SK-N-MC (cell line): Measurements from ENCODE around the gene NCAPG2.

ENCODE experiments used
- DNase-seq: peaks from one replicate; pipeline ENCODE4 v3.0.0-alpha.2; 2011; ENCODE audit warnings: low read depth, low spot score
- H3K27ac ChIP-seq: fragments of 200-600 bp; sonication (generic); 2 replicates; pipeline ENCODE4 v1.5.1; 2016; ENCODE audit warnings: mixed run types
- H3K36me3 ChIP-seq: fragments of 200-600 bp; sonication (generic); 2 replicates; pipeline ENCODE4 v1.6.1; 2017; ENCODE audit warnings: antibody characterized with exemption, low read length, mixed read lengths; ENCODE audit not compliant: insufficient read depth
- H3K4me3 ChIP-seq: fragments of 200-600 bp; sonication (generic); 2 replicates; pipeline ENCODE4 v1.5.1; 2016
- H3K9ac ChIP-seq: fragments of 200-600 bp; sonication (generic); 2 replicates; pipeline ENCODE4 v1.8.0; 2017; ENCODE audit warnings: mixed run types, mixed read lengths; ENCODE audit not compliant: insufficient read length
- H3K9me3 ChIP-seq: fragments of 200-600 bp; sonication (generic); 2 replicates; pipeline ENCODE4 v1.6.1; 2017; ENCODE audit warnings: low read depth, mild to moderate bottlenecking, antibody characterized with exemption, low read length, moderate library complexity, mixed read lengths
- EZH2 ChIP-seq: fragments of 200-600 bp; sonication (generic); IDR thresholded peaks from one replicate; pipeline ENCODE4 v1.6.1; 2017; ENCODE audit warnings: antibody characterized with exemption
- FOXP2 ChIP-seq: optimal IDR thresholded peaks from 2 replicates; pipeline ENCODE3; 2011; ENCODE audit warnings: mild to moderate bottlenecking, moderate library complexity; ENCODE audit not compliant: insufficient read depth; ENCODE audit errors: extremely low read length, control extremely low read depth
- POLR2AphosphoS5 ChIP-seq: IDR thresholded peaks from 2 replicates; pipeline ENCODE4 v1.6.1; 2012; ENCODE audit warnings: mild to moderate bottlenecking, low read depth, low read length, borderline replicate concordance

The NCAPG2 gene

DNA sequence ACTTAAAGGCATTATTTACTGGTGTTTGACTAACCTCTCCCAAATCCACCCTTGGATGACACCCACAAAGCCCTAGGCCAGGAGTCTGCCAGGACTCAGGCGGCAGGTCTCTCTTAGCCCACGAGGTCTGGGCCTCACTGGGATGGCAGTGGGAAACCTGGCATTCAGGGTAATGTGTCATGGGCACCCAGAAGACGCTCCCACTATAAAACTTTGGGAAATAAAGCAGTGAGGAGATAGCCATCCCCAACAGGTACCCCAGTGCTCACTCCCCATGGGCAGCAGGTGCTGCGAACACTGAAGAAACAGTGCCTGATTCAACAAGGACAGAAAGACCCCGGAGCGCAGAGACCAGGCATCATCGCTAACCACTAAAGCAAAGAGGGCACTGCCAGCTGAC, 102.6 kb downstream of the NCAPG2 start:
- no peaks in the 10 kb centered on the region; the same call in 1 of the 2 replicates for H3K36me3 ChIP-seq
- TF ChIP-seq EZH2 (no peak), POLR2AphosphoS5 (no peak), FOXP2 (no peak)
- no peak for DNase-seq

GRCh38 chr7:158601090-158601489, 103.5 kb downstream of the NCAPG2 start:
- no peak overlapping the region for H3K9ac ChIP-seq
- no peak for DNase-seq
- H3K36me3 ChIP-seq, result no peaks in the 10 kb centered on the region
- H3K9me3 ChIP-seq, result no peaks in the 10 kb centered on the region
- H3K27ac ChIP-seq, result no peak overlapping the region
- TF ChIP-seq FOXP2 (no peak), EZH2 (no peak), POLR2AphosphoS5 (no peak)
- H3K4me3 ChIP-seq, result no peak overlapping the region

More for the DNA sequence above, 102.6 kb downstream of the NCAPG2 start:
- Histone ChIP-seq H3K9me3 (no peaks in the 10 kb centered on the region), H3K27ac (no peak overlapping the region), H3K9ac (no peak overlapping the region), H3K4me3 (no peak overlapping the region)

DNA sequence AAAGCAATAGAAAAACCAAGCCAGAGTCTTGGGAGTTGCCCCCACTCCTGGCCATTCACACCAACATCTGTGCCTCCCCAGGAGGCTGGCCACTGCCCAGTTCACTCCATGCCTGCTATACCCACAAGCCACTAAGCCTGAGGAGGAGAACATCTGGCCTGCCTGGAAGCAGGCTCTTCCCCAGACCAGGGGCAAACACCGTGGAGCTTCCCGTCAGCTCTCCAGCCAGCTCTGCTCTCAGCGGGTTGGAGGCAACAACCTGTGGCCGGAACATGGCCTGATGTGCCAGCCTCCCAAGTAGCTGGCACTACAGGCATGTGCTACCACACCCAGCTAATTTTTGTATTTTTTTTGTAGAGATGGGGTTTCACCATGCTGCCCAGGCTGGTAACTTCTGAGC, 107.9 kb downstream of the NCAPG2 start:
- DNase-seq, result no peak
- TF ChIP-seq EZH2 (no peak), POLR2AphosphoS5 (no peak), FOXP2 (no peak)
- no peaks in the 10 kb centered on the region for H3K9me3 ChIP-seq
- no peaks in the 10 kb centered on the region for H3K36me3 ChIP-seq
- no peak overlapping the region for H3K27ac ChIP-seq
- H3K9ac ChIP-seq, result no peak overlapping the region
- H3K4me3 ChIP-seq, result no peak overlapping the region

- Histone ChIP-seq H3K9me3 (no peaks in the 10 kb centered on the region), H3K36me3 (no peaks in the 10 kb centered on the region), H3K9ac (no peak overlapping the region), H3K27ac (no peak overlapping the region), H3K4me3 (no peak overlapping the region)
- no peak for TF ChIP-seq FOXP2
- no peak for TF ChIP-seq POLR2AphosphoS5
- TF ChIP-seq EZH2, result no peak
- DNase-seq, result no peak
Measured at GRCh38 chr7:158596309-158596708, 108.3 kb downstream of the NCAPG2 start.

DNA sequence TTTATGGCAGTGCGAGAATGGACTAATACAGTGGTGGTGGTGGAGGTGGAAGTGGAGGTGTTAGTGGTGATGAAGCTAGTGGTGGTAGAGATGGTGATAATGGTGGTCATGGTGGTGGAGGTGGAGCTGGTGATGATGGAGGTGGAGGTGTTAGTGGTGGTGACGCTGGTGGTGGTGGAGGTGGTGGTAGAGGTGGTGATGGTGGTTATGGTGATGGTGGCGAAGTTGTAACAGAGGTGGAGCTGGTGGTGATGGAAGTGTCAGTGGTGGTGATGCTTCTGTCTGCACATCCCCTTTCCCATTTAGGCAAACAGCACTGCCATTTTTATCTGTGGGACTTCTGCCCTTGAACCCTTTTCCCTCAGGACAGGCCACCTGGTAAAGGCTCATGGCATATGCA, 109.5 kb downstream of the NCAPG2 start:
- no peak overlapping the region for H3K9ac ChIP-seq
- H3K27ac ChIP-seq, result no peak overlapping the region
- DNase-seq, result no peak
- H3K9me3 ChIP-seq, result no peaks in the 10 kb centered on the region
- H3K36me3 ChIP-seq, result no peaks in the 10 kb centered on the region
- no peak overlapping the region for H3K4me3 ChIP-seq
- TF ChIP-seq EZH2 (no peak), POLR2AphosphoS5 (no peak), FOXP2 (no peak)

DNA sequence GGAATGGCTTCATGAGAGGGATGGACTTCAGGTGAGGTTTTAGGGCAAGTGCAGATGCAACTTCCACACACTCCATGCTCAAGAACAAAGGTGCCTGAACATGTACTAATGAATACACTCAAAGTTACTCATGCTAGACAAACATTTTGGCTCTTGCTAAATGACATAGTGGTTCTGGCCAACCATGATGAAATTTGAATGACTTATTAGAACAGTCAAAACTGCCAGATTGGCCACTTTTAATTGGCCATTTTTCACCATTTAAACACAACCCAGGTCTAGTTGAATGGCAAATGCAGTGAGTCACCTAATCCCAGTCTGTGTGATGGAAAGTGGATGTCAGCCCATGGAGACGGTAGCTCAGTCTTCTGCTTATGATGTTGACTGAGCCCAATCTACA, 112.1 kb downstream of the NCAPG2 start:
- H3K9me3 ChIP-seq, result no peaks in the 10 kb centered on the region
- no peak overlapping the region for H3K9ac ChIP-seq
- no peak overlapping the region for H3K27ac ChIP-seq
- H3K36me3 ChIP-seq, result no peaks in the 10 kb centered on the region
- H3K4me3 ChIP-seq, result no peak overlapping the region
- no peak for DNase-seq
- TF ChIP-seq EZH2 (no peak), FOXP2 (no peak), POLR2AphosphoS5 (no peak)

- no peak overlapping the region for H3K27ac ChIP-seq
- H3K9me3 ChIP-seq, result no peaks in the 10 kb centered on the region
- no peak overlapping the region for H3K4me3 ChIP-seq
- TF ChIP-seq FOXP2 (no peak), POLR2AphosphoS5 (no peak), EZH2 (no peak)
- no peak overlapping the region for H3K9ac ChIP-seq
- no peak for DNase-seq
- no peaks in the 10 kb centered on the region for H3K36me3 ChIP-seq
Measured at GRCh38 chr7:158591944-158592343, 112.7 kb downstream of the NCAPG2 start.

DNA sequence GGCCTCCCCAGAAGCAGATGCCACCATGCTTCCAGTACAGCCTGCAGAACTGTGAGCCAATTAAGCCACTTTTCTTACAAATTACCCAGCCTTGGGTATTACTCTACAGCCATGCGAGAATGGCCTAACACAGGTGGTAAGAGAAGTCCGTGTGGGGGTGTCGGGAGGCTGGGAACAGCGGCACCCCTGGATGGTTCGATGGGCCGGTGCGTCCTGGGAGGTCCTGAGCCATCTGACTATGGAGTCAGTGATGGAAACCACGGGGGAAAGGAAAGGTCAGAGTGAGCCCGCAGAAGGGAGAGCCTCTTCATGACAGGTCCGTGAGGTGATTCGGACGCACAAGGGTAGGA, 114.4 kb downstream of the NCAPG2 start:
- no peak for TF ChIP-seq POLR2AphosphoS5
- no peak for TF ChIP-seq EZH2
- no peak for TF ChIP-seq FOXP2
- no peaks in the 10 kb centered on the region for H3K36me3 ChIP-seq
- H3K4me3 ChIP-seq, result no peak overlapping the region
- no peak overlapping the region for H3K27ac ChIP-seq
- H3K9ac ChIP-seq, result no peak overlapping the region
- H3K9me3 ChIP-seq, result no peaks in the 10 kb centered on the region
- DNase-seq, result no peak

GRCh38 chr7:158589653-158590052, 115.0 kb downstream of the NCAPG2 start:
- TF ChIP-seq EZH2, result no peak
- TF ChIP-seq FOXP2, result no peak
- no peak for TF ChIP-seq POLR2AphosphoS5
- H3K4me3 ChIP-seq, result no peak overlapping the region
- H3K36me3 ChIP-seq, result no peaks in the 10 kb centered on the region
- no peaks in the 10 kb centered on the region for H3K9me3 ChIP-seq
- no peak overlapping the region for H3K27ac ChIP-seq
- H3K9ac ChIP-seq, result no peak overlapping the region
- DNase-seq, result no peak
